NCI-H460 (cell line): ENCODE results near the gene BCKDHB. TPM values are rescaled to one million over a fixed set of nuclear protein-coding genes. Genes with fewer than 3 reads are reported as not detected.
"Not testable (repeated sequence)": the region's sequence is repeated elsewhere in the genome, so short reads cannot be mapped to it uniquely, and the experiment has no call there.

ENCODE experiments used
- DNase-seq: peaks from one replicate; pipeline ENCODE4 v3.0.0-alpha.2; 2016; ENCODE audit warnings: low read depth; ENCODE audit errors: extremely low read depth
- total RNA-seq: library from RNA; depleted of rRNA; stranded (reverse); fragments of >200 nt; shearing (Covaris generic); gene quantifications from 2 replicates; pipeline ENCODE4 v1.2.3, GENCODE V29; 2014

Gene BCKDHB
- total RNA-seq, 1 experiment from 2014 or later: 13.9 TPM

DNA sequence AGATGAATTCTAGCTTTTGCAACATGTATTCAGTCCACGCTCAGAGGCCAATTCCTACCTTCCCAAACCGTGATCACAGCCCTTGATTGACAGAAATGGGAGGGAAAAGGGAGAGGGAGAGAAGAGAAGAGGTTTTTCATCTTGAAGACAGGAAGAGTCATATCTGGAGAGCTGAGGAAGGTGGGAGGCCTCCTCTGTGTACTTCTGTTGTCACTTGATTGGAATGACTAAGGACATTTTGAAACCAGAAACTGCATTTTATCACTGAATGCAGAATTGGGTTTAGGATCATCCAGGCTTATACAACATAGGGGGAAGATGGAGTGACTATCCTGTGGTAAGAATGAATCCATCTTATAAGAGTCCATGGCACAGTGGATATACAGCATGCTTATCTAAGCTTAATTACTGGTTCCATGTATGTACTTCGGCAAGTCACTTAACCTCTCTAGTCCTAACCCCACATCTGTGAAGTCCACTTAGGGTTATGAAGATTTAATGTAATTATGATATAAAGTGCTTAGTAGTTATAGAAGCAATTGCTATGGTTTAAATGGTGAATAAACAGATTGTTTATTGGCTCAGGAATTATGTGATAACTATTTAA is 144.0 kb downstream of the BCKDHB start:
- DNase-seq: no peak

- DNase-seq: no peak
Measured at GRCh38 chr6:80251321-80251720, 144.8 kb downstream of the BCKDHB start.

GRCh38 chr6:80254716-80255115 is 148.2 kb downstream of the BCKDHB start:
- no peak for DNase-seq

DNA sequence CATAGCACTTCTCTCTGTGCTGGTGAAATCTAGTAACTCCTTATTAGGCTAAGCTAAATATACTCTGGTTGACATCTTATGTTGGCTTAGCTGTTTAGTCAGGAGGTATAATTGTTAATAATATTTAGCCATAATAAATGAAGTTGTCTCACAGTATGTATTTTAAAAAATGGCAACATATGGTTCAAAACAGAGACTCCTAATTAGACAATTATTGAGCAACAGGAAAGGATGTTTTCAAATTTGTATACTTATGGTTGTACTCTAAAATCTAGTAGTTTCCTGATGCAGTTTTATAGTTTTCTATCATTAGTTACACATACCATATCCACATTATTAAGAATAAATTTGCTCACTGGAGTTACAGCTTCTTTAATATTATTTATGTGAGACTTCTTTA is 150.2 kb downstream of the BCKDHB start:
- no peak for DNase-seq

- DNase-seq: no peak
Measured at GRCh38 chr6:80259118-80259517, 152.6 kb downstream of the BCKDHB start.

DNA sequence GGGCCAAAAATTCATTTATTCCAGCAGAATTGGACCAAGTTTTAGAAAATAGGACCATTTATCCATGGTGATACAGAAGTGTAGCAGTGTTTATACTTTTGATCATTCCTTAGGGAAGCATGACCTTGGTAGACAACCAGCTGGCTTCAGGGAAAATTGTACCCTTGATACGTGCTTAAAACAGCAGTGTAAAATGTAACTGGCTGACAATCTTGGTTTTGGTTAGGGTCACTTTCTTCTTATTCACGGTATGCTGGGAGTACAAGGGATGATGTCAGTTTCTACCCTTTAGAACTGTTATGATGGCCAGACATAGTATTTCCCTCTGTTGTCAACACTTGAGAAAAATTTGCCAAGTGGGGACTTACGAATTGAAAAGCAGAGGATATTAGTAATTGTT is 157.1 kb downstream of the BCKDHB start:
- DNase-seq: no peak

DNA sequence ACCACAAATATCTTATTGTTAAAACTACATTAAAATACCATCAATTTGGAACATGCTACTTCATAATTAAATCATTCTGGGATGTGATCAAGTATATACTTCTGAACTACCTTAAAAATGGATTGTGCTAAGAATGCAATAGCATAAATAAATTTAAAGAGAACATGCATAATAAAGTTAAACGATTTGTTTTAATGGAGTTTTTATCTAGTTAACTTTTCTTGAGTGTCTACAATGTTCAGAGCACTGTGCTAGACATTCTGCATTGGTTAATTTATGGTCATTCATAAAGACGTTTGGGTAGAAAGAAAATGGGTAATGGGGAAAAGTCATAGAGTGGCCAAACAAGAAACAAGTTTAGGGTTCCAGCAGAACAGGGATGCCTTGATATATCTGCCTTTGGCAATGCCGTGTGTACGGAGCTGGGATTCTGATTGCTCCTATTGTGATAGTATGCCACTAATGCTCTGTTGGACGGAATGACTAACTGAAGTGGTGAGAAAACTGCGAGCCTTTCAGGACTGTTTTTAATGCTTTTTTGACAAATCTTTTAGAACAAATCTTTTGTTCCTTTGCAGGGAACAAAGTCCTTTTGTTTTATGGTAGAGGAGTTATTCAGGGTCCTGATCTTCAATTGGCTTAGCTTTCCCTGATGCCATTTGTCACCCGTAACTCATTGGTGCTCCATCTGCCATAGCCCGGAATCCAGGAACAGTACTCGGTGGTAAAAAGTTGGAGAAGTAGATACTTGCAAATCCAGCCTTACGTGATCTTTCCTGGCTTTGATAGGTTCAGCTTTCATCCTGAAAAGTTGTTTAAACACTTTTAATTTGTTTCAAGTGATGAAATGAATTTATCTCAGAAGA is 162.6 kb downstream of the BCKDHB start:
- no peak for DNase-seq

- no peak for DNase-seq
Measured at GRCh38 chr6:80271074-80271473, 164.6 kb downstream of the BCKDHB start.

- DNase-seq: no peak
Measured at GRCh38 chr6:80272988-80273387, 166.5 kb downstream of the BCKDHB start.

GRCh38 chr6:80276861-80277260 is 170.4 kb downstream of the BCKDHB start:
- no peak for DNase-seq

DNA sequence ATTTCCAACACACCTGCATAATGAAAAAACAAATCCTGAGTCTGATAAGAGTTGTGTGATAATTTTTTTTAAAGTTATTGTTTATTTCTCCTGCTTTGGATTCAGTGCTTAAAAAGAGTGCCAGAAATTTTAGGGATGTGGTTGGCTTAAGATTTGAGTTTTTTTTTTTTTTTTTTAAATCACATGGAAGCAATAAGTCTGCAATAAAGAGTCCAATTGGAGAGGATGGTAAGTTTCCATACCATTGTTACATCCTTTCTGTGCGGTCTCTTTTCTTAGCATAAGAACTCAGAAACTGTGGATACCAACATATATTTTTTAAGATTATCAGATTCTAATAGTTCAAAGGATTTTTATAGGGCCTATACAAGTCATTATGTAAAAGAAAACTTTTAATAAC is 171.0 kb downstream of the BCKDHB start:
- DNase-seq: no peak

DNA sequence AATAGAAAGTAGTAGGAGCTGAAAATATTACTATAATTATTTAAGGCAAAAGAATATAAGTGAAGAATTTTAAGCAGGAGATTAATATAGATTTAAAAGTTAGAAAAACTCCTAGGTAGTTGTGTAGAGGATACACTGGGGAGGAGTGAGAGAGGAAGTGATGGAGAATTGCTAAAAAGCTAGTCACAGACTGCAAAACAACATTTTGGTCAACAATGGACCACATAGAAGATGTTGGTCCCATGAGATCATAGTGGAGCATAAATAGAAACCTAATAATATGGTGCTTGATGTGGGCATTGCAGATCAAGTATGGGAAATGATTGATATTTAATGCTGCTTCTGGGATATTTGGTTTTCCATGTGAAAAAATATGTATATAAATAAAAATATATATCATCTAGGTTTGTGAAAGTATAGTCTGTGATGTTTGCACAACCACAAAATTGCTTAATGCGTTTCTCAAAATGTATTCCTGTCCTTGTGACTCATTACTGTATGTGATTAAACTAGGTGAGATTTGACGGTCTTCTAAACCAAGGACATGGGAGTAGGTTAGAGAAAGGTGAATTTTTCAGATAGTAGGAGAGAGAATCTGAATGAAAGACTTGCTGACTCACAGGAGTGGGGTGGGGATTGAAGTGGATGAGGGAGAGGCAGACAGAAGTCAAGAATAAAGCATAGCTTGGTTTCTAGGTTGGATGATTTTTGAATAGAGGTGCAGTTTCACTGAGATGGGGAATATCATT is 174.0 kb downstream of the BCKDHB start:
- DNase-seq: no peak

- DNase-seq: no peak
Measured at GRCh38 chr6:80282913-80283554, 176.6 kb downstream of the BCKDHB start.

DNA sequence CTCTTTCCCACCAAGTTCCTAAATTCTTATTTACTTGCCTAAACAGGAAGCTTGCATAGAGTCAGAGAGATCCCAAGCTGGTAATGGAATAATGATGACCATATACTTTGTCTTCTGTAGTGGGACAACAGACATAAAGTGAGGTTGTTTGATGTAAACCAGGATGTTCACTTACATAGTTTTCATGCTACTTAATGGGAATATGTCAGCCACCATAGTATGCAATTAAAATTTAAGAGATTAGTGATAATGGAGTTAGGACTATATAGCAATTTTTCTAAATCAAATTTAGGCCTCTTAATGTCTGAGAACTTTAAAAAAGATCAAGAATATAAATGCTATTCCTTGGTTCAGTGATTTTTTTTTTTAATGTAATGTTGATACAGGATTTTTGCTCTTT is 180.6 kb downstream of the BCKDHB start:
- no peak for DNase-seq

DNA sequence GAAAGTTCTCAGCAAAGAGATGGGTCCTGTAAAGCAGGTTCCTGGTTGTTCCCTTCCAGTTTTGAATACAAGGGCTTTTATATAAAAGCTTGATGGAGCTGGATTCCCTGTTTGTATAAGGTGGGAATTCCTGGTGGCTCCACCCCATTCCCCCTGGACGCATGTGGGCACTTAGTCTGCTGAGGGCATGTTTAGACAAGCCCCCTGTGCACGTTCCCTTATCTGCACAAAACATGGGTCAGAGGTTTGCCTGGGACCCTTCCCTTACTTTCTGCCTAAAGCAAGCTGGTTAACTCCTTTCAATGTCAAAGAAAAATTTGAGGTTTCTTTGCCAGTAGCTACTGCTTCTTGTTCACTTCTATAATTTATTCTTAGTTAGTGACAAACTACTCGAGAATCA is 181.1 kb downstream of the BCKDHB start:
- DNase-seq: no peak

DNA sequence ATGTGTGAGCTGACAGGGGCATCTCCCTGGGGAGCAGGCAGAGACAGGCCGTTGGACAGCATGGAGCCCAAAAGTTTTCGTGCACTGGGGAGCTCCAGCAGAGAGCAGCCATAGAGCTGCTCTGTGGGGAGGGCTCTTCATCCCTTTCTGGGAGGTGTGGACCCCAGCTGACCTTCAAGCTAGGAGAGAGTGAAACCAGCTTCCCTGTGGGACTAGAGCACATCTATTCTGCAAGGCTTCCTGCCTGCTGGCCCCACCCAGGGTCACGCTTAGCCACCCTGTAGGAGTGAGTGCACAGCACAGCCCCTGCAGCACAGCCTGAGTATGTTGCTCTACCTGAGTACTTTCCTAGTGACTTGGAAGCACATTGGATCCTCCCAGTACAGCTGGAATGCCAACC is 183.3 kb downstream of the BCKDHB start:
- no peak for DNase-seq

- DNase-seq: not testable (repeated sequence)
Measured at GRCh38 chr6:80294531-80294930, 188.1 kb downstream of the BCKDHB start.

DNA sequence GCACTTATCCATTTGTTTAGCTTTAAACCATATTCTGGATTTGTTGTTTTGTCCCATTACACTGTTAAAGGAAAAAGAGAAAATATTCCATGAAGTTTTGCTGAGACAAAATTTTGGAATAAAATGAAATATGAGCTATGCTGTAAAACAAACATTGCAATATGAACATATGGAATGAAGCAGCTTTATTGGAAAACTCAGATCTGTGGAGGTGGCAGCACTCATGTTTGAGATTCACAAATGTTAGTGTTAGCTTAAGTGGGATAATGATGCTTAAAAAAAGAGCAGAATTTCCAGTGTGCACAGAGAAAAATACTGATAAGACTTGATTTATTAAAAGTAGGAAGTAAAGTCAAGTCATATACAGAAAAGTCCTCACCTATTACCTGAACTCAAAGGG is 196.2 kb downstream of the BCKDHB start:
- no peak for DNase-seq

DNA sequence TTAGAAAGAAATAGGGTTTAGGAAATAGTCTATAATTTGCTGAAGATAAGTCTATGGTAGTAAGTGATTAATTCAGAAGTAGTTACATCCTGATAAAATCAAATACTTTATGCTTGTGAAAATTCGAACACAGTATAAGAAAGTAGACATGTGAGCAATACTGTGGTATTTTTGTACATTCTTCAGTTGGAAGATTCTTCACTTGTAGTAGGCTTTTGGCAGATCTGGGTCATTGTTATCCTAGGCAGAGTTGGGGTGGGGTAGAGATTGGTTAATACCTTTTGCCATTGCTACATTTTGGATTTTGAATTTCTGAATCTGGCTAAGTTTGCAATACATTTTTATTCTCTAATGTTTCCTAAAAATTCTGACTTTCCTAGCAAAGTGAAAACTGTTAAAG is 197.5 kb downstream of the BCKDHB start:
- DNase-seq: no peak

GRCh38 chr6:80314531-80314930 is 208.1 kb downstream of the BCKDHB start:
- DNase-seq: no peak

- DNase-seq: no peak
Measured at GRCh38 chr6:80316686-80317231, 210.3 kb downstream of the BCKDHB start.
